Choroid plexus epithelial cell (primary cell): ENCODE measurements around the gene PROP1.
"Not testable (repeated sequence)": the region's sequence is repeated elsewhere in the genome, so short reads cannot be mapped to it uniquely, and the experiment has no call there.

Experiments used
- DNase-seq: peaks from one replicate; pipeline ENCODE4 v3.0.0-alpha.2; 2010; ENCODE audit warnings: low read depth
- H3K4me3 ChIP-seq: 2 replicates; pipeline ENCODE4 v1.5.1; 2011; ENCODE audit warnings: low read depth, mild to moderate bottlenecking, control low read depth, low read length, moderate library complexity
- TF ChIP-seq, protein P1 (sequence below): conservative IDR thresholded peaks from 2 replicates; pipeline ENCODE4 v1.5.1; 2011; ENCODE audit warnings: low read depth, mild to moderate bottlenecking, control low read depth, inconsistent platforms, low read length, moderate library complexity

PROP1 gene

DNA sequence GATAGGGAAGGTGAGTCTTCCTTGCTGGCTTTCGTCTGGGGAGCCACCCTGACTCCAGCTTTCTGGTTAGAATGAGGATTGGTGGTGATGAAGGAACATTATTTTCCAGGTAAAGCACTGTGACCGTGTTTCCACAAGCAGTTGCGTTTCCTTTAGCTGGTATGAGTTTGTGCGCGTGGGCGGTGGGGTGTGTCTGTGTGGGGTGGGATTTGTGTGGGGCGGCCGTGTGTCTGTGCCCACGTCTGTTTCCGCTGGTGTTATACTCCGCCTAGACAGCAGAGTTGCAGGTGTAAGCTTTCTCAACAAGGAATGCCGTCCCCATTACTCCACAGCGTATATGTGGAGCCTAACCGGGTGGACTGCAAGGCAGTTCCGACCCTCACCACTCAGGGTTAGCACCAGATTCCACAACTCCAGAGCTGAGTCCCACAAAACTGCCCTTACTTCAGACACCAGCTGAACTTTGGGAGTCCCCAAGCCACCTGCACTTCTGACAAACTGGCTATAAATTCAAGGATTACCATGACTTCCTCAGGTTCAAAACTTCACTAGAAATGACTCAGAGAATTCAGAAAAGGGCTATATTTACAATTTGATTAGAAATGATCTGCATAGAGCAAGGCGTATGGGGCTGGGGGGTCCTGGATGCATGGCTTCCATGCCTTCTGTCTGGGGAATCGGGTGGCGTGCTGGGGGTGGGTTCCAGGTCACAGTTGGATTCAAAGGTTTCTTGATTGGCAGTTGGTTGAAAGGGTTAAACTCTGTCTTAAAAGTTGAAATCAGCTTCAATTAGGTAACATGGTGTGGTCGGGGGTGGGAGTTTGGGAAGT lies 29.8 kb downstream of the PROP1 start:
- no peak for DNase-seq
- TF ChIP-seq, protein P1, sequence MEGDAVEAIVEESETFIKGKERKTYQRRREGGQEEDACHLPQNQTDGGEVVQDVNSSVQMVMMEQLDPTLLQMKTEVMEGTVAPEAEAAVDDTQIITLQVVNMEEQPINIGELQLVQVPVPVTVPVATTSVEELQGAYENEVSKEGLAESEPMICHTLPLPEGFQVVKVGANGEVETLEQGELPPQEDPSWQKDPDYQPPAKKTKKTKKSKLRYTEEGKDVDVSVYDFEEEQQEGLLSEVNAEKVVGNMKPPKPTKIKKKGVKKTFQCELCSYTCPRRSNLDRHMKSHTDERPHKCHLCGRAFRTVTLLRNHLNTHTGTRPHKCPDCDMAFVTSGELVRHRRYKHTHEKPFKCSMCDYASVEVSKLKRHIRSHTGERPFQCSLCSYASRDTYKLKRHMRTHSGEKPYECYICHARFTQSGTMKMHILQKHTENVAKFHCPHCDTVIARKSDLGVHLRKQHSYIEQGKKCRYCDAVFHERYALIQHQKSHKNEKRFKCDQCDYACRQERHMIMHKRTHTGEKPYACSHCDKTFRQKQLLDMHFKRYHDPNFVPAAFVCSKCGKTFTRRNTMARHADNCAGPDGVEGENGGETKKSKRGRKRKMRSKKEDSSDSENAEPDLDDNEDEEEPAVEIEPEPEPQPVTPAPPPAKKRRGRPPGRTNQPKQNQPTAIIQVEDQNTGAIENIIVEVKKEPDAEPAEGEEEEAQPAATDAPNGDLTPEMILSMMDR, result no peak
- no peak overlapping the region for H3K4me3 ChIP-seq

DNA sequence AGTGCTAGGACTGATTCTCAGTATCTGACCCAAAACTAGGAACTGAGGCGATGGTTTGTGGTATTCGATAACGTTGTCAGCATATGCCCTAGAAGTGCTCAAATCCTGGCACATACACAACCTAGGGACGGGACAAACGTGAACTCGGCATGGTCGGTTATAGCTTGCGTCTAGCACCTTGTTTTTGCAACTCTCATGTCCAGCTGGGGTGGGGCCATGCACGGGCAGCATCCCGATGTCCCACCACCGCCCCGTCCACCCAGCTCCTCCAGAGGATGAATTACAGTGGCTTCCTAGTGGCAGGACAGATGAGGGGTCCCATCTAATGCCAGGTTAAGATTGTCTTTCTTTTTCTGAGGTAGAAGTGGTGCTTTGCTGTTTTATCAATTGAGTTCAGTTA lies 31.6 kb downstream of the PROP1 start:
- no peak for DNase-seq
- TF ChIP-seq, protein P1, result no peak
- no peak overlapping the region for H3K4me3 ChIP-seq

DNA sequence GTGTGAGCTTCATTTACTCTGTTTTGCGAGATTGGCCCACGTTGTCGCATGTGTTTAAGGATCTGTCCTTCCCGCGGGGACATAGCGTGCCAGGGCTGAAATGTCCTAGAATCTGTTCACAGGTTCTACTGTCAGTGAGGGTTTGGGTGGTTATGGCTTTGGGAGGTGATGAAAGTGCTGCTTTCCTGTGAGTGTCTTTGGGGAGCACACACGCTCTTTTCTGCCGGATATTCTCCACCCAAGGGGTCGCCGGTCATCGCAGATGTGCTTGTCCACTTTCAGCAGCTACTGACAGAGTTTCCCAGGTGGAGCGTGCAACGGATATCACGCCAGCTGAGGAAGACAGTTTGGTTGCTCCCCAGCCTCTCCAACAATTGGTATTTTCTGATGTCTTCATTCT lies 32.1 kb downstream of the PROP1 start:
- DNase-seq, result no peak
- TF ChIP-seq, protein P1, result no peak
- no peak overlapping the region for H3K4me3 ChIP-seq

DNA sequence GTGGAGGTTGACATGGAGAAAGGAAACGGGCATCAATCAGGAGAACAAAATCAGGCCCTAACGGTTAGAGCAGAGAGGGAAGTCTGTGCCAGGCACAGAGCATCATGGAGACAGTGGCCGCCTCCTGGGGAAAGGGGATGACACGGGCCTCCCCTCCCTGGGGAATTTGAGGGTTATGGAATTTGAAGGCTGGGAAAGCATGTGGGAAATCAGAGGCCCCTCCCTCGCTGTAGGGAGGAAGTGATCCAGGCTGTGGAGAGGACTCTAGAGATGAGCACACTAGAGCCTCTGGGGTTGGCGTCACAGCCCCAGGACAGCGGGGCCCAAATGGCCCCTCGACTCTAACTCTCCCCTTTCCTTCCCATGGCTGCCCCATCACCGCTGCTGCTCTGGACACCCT lies 36.7 kb downstream of the PROP1 start:
- H3K4me3 ChIP-seq, result no peak overlapping the region
- TF ChIP-seq, protein P1, result no peak
- no peak for DNase-seq

DNA sequence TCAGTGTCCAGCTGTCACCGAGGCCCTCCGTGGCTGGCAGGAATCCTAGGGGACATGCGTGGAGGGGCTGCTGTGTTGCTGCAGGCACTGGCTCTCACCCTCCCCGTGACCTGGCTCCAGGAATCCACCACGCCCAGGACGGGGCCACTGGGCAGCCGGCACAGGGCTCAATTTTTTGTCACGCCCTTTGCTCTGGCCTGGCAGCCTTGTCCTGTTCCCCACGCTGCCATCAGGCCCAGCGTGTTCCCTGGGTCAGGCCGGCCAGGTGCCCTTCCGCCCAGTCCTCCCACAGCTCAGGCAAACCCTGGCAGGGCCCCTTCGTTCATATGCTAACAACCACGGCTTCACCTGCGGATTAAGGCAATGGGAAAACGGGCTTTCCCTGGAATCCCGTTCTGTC lies 37.3 kb downstream of the PROP1 start:
- TF ChIP-seq, protein P1, result no peak
- no peak overlapping the region for H3K4me3 ChIP-seq
- no peak for DNase-seq

DNA sequence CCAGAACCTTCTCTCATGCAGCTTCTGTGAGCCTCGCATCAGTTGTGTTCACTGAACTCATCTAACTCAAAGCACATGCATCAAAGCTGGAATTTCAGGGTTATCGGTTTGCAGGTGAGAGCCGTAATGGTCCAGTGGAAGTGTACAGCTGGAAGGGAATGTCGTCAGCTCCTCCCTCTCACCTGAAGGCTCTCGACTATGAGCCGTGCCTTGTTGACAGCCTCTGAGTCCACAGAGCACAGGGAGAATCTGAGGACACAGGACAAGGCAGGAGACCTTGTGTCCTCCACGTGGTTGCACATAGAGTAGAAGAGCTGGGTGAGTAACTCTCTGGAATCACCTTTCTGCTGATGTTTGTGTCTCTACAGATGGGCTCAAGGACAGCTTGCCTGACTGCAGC lies 38.8 kb downstream of the PROP1 start:
- DNase-seq, result no peak
- TF ChIP-seq, protein P1, result no peak
- H3K4me3 ChIP-seq, result no peak overlapping the region

DNA sequence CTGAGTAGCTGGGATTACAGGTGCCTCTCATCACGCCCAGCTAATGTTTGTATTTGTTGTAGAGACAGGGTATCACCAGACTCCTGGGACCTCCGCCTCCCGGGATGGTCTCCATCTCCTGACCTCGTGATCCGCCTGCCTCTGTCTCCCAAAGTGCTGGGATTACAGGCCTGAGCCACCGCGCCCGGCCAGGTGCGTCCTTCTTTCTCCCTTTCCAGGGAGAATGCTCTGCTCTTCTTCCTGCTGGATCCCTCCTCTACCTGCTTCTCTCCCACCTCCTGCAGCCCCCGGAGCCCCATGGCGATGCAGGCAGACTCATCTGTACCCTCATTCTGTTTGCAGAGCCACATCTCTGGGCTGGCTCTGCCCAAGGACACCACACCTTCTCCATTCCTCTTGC lies 42.9 kb downstream of the PROP1 start:
- H3K4me3 ChIP-seq, result not testable (repeated sequence)

DNA sequence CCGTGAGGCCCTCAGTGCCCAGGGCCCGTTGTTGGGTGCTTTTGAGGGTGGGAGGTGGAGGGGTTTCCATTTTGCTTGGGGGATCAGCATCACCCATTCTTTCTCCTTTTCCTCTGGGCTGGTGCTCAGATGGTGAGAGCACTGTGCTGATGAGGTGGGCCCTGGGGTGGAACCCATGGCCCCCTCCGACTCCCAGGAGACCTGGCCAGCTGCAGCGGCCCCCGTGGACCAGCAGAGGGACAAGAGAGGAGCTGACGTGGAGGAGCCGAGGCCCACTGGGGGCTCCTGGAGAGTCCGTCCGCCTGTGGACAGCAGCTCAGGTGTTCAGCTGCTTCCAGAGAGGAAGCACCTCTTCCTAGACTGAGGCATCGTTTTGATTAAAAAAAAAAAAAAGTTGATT lies 46.4 kb downstream of the PROP1 start:
- not testable (repeated sequence) for DNase-seq, H3K4me3 ChIP-seq

More for the DNA sequence above, 42.9 kb downstream of the PROP1 start:
- DNase-seq, result not testable (repeated sequence)

DNA sequence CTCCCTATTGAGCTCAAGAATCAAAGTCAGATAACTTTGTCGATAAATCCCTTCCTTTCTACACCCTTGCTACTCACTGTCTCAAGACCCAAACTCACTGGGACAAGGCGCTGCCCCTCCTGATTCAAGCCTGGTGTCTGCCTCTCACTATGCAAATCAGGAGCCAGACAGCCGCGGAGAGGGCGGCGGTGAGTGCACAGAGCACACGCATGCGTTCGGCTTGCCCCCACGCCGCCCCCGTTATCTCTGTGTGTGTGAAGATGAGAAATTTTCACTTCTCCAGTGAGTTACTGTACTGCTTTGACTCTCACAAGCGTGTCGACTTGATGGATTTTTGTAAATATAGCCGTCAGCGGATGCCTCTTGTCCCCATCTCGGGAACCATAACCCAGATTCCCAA lies 47.0 kb downstream of the PROP1 start:
- not testable (repeated sequence) for DNase-seq, H3K4me3 ChIP-seq
